ENCODE data around the gene CDH13. TPM values are rescaled to one million over a fixed set of nuclear protein-coding genes. Genes with fewer than 3 reads are reported as not detected.

Gene CDH13
- total RNA-seq, 1 experiment from 2014 or later, result 2.1 TPM

DNA sequence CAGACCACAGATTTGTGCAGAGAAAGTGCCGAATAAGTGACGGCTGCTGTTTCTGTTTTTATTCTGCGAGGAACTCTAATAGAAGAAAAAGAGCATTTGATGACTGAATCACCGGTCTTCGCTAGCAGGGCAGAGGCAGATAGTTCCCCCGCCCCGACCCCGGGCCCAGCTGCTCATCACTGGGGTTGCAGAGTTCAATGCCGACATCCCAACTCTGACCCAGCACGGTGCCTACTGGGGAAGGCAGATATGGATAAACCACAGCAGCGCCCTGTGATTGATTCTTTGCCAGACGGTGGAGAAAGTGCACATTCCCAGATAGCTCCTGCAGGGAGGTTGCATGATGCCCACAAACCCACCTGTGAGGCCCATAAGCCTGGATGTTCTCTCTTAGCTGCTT is 823.1 kb downstream of the CDH13 start:
- Histone ChIP-seq H3K27me3 (replicated peaks; ENCODE audit: insufficient read depth, low read depth, low read length, poor library complexity) (peaks cover 8% of the 10 kb centered on the region), H3K9me3 (ENCODE audit: low read depth, low read length, poor library complexity, severe bottlenecking) (no peaks in the 10 kb centered on the region), H3K4me3 (ENCODE audit: low read depth, low read length, poor library complexity, severe bottlenecking) (no peak overlapping the region), H3K36me3 (ENCODE audit: insufficient read depth, low read length, poor library complexity, severe bottlenecking) (no peaks in the 10 kb centered on the region), H3K4me1 (ENCODE audit: insufficient read depth, low read length, poor library complexity, severe bottlenecking) (no peaks in the 10 kb centered on the region), H3K27ac (ENCODE audit: low read depth, low read length, poor library complexity, severe bottlenecking) (no peak overlapping the region)
- TF ChIP-seq EZH2 (IDR thresholded peaks at IDR 0.05; ENCODE audit: borderline replicate concordance, low read depth, low read length, poor library complexity, severe bottlenecking), result no peak
- TF ChIP-seq, protein P1, sequence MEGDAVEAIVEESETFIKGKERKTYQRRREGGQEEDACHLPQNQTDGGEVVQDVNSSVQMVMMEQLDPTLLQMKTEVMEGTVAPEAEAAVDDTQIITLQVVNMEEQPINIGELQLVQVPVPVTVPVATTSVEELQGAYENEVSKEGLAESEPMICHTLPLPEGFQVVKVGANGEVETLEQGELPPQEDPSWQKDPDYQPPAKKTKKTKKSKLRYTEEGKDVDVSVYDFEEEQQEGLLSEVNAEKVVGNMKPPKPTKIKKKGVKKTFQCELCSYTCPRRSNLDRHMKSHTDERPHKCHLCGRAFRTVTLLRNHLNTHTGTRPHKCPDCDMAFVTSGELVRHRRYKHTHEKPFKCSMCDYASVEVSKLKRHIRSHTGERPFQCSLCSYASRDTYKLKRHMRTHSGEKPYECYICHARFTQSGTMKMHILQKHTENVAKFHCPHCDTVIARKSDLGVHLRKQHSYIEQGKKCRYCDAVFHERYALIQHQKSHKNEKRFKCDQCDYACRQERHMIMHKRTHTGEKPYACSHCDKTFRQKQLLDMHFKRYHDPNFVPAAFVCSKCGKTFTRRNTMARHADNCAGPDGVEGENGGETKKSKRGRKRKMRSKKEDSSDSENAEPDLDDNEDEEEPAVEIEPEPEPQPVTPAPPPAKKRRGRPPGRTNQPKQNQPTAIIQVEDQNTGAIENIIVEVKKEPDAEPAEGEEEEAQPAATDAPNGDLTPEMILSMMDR (conservative IDR thresholded peaks at IDR 0.05; ENCODE audit: low read depth, low read length), result no peak
- no TSS peak for BruUV-seq (replicated peaks)
- POLR2A ChIA-PET (ENCODE audit: low non-redundant PET), result no interaction called here
- DNase-seq (ENCODE audit: low spot score), result no peak
- CTCF ChIA-PET, result no interaction called here
- intact Hi-C loops (cut with micrococcal nuclease; ENCODE audit: unreplicated experiment), result loop anchor here (5.0 to 10.0 kb wide), 2 partner anchors 1188 to 1415 kb away; partner anchors contain the start of gene HSD17B2

DNA sequence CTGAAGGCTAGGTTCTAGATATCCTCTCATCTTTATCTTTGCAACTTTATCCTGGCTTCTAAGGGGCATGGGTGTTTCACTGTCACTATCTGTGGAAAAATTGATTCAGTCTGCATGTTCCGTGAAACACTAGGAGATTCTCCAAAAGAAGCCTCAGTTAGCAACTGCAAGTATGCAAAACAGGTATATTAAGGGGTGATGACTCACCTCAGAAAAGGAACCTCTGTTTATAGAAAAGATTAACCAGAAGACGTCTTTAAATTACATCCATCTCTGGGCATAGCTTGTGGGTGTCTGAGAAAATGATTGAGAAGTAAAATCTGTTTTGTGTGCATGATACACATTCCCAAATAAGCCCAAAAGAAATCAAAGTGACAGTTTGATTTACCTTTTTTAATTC is 827.2 kb downstream of the CDH13 start:
- ChIA-PET CTCF (no interaction called here), POLR2A (ENCODE audit: low non-redundant PET) (no interaction called here)
- H3K36me3 ChIP-seq (ENCODE audit: insufficient read depth, low read length, poor library complexity, severe bottlenecking), result no peaks in the 10 kb centered on the region
- H3K4me3 ChIP-seq (ENCODE audit: low read depth, low read length, poor library complexity, severe bottlenecking), result no peak overlapping the region
- no peak for TF ChIP-seq EZH2 (IDR thresholded peaks at IDR 0.05; ENCODE audit: borderline replicate concordance, low read depth, low read length, poor library complexity, severe bottlenecking)
- TF ChIP-seq, protein P1 (conservative IDR thresholded peaks at IDR 0.05; ENCODE audit: low read depth, low read length), result no peak
- no peak overlapping the region for H3K27ac ChIP-seq (ENCODE audit: low read depth, low read length, poor library complexity, severe bottlenecking)
- no peaks in the 10 kb centered on the region for H3K9me3 ChIP-seq (ENCODE audit: low read depth, low read length, poor library complexity, severe bottlenecking)
- BruUV-seq (replicated peaks), result no TSS peak
- no peak for DNase-seq (ENCODE audit: low spot score)
- H3K4me1 ChIP-seq (ENCODE audit: insufficient read depth, low read length, poor library complexity, severe bottlenecking), result no peaks in the 10 kb centered on the region
- intact Hi-C loops (cut with micrococcal nuclease; ENCODE audit: unreplicated experiment), result no loop called here
- H3K27me3 ChIP-seq (replicated peaks; ENCODE audit: insufficient read depth, low read depth, low read length, poor library complexity), result peaks cover 8% of the 10 kb centered on the region

DNA sequence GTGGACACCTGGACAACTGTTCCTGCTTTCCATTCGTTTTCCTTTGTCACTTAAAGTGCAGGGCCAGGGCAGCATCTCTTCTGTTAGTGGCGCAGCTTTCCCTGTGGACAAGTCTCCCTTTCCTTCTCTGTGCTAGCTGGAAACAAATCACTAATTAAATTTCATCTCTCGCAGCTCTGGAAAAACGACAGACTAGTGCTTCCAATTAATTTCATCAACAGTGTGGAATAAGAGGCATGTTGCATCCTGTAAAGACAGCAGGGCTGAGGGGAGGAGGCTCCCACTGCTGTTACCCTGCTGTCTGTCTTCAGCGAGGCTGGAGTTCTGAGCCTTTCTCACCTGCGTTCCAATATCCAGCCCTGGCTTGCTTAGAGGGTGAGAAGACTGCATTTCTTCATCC is 828.9 kb downstream of the CDH13 start:
- no TSS peak for BruUV-seq (replicated peaks)
- CTCF ChIA-PET, result no interaction called here
- Histone ChIP-seq H3K4me3 (ENCODE audit: low read depth, low read length, poor library complexity, severe bottlenecking) (no peak overlapping the region), H3K27ac (ENCODE audit: low read depth, low read length, poor library complexity, severe bottlenecking) (no peak overlapping the region), H3K4me1 (ENCODE audit: insufficient read depth, low read length, poor library complexity, severe bottlenecking) (no peaks in the 10 kb centered on the region), H3K9me3 (ENCODE audit: low read depth, low read length, poor library complexity, severe bottlenecking) (no peaks in the 10 kb centered on the region), H3K27me3 (replicated peaks; ENCODE audit: insufficient read depth, low read depth, low read length, poor library complexity) (peaks cover 12% of the 10 kb centered on the region), H3K36me3 (ENCODE audit: insufficient read depth, low read length, poor library complexity, severe bottlenecking) (no peaks in the 10 kb centered on the region)
- TF ChIP-seq EZH2 (IDR thresholded peaks at IDR 0.05; ENCODE audit: borderline replicate concordance, low read depth, low read length, poor library complexity, severe bottlenecking), result no peak
- TF ChIP-seq, protein P1 (conservative IDR thresholded peaks at IDR 0.05; ENCODE audit: low read depth, low read length), result no peak
- intact Hi-C loops (cut with micrococcal nuclease; ENCODE audit: unreplicated experiment), result no loop called here
- POLR2A ChIA-PET (ENCODE audit: low non-redundant PET), result no interaction called here
- DNase-seq (ENCODE audit: low spot score), result no peak

Data from A673 (cell line).